Natural killer cell (primary cell): ENCODE data around the gene ZDHHC1. TPM values are rescaled to one million over a fixed set of nuclear protein-coding genes. Genes with fewer than 3 reads are reported as not detected.

Experiments used
- ATAC-seq, 3 donors: fragments of 150-1000 bp in 2 of 3; fragments of 200-7000 bp in 1 of 3; cut with Tn5 transposase; 1 replicate in 1 of 3; 2 replicates in 2 of 3; pipeline ENCODE4 v1.10.0; 2021; ENCODE audit warnings: mild to moderate bottlenecking in 2 of 3, moderate library complexity in 2 of 3
- DNase-seq, 2 donors: peaks; one replicate each; pipeline versions ENCODE4 v3.0.0 to v3.0.0-alpha.2; 2013 to 2021; ENCODE audit warnings: mixed read lengths in 1 of 2
- H3K27ac ChIP-seq: one replicate; pipeline ENCODE4 v1.5.1; 2013; ENCODE audit warnings: mild to moderate bottlenecking, low read length
- H3K27me3 ChIP-seq: one replicate; pipeline ENCODE4 v1.6.1; 2013; ENCODE audit warnings: low read length; ENCODE audit not compliant: control insufficient read depth, insufficient read depth
- H3K36me3 ChIP-seq: one replicate; pipeline ENCODE4 v1.6.1; 2013; ENCODE audit warnings: low read length; ENCODE audit not compliant: control insufficient read depth, insufficient read depth
- H3K4me1 ChIP-seq: one replicate; pipeline ENCODE4 v1.6.1; 2013; ENCODE audit warnings: low read length; ENCODE audit not compliant: control insufficient read depth, insufficient read depth
- H3K4me3 ChIP-seq: one replicate; pipeline ENCODE4 v1.5.1; 2013; ENCODE audit warnings: low read length
- H3K9me3 ChIP-seq: one replicate; pipeline ENCODE4 v1.6.1; 2013; ENCODE audit warnings: low read length; ENCODE audit not compliant: control insufficient read depth, insufficient read depth
- H3K27ac Mint-ChIP-seq, 2 donors: one replicate each; pipeline ENCODE4 v1.8.0; 2022; ENCODE audit warnings: mild to moderate bottlenecking in 2 of 2, mixed read lengths in 2 of 2, moderate library complexity in 1 of 2
- H3K27me3 Mint-ChIP-seq, 2 donors: one replicate each; pipeline ENCODE4 v1.8.0; 2022; ENCODE audit warnings: low read depth in 2 of 2, mixed read lengths in 2 of 2
- H3K36me3 Mint-ChIP-seq: one replicate; pipeline ENCODE4 v1.8.0; 2022; ENCODE audit warnings: mixed read lengths
- H3K4me1 Mint-ChIP-seq, 2 donors: one replicate each; pipeline ENCODE4 v1.8.0; 2022; ENCODE audit warnings: mixed read lengths in 2 of 2
- H3K4me3 Mint-ChIP-seq: one replicate; pipeline ENCODE4 v1.8.0; 2022; ENCODE audit warnings: mild to moderate bottlenecking, moderate library complexity, mixed read lengths
- H3K9me3 Mint-ChIP-seq, 2 donors: one replicate each; pipeline ENCODE4 v1.8.0; 2022; ENCODE audit warnings: mixed read lengths in 2 of 2
- WGBS: methylation state at CpG from one replicate; pipeline ENCODE4 v1.1.7; 2013; ENCODE audit warnings: missing lambda C conversion rate; ENCODE audit not compliant: insufficient coverage; 5-methylcytosine and 5-hydroxymethylcytosine counted together
- intact Hi-C: fragments of 100-400 bp; cut with micrococcal nuclease; formaldehyde crosslinking; loops from one replicate; pipeline ENCODE4 v1.14.2; 2022
- total RNA-seq, 4 donors: library from RNA; stranded (reverse); fragments of 120-200 nt in 1 of 4; gene quantifications; one replicate each; pipeline versions ENCODE4 v1.2.3 to v1.2.4, GENCODE V29; 2013 to 2022
- TF ChIP-seq, protein P1 (sequence below): fragments of 200-600 bp; IDR thresholded peaks from one replicate; pipeline ENCODE4 v1.8.0; 2022; ENCODE audit warnings: antibody characterized with exemption

The ZDHHC1 gene
- total RNA-seq, 3 donors from 2014 or later (not counting 1 experiment from before 2014, with no cell fraction given) = 0.88 to 2.5 (median 1.8) TPM

DNA sequence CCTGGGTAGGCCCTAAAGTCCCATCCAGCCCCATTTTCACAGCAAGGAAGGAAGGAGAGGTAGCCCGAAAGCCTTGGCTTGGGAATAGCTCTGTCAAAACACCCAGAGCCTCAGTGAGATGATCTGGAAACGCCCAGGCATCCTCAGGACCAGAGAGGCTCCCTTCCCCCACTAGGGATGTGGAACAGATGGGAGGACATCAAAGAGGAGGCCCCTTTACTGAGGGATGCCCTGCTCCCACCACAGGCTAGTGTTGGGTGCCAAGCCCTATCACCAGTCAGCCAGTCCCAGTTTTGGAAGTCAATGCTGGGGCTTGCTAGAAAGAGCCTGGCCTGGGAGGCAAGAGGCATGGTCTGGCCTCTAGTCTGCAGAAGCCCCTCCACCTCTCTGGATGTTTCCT is 27.7 kb downstream of the ZDHHC1 start:
- Mint-ChIP-seq H3K4me3 (no peak overlapping the region), H3K4me1 (peaks cover 0 to 15% of the 10 kb centered on the region in 2 donors), H3K27ac (no peak overlapping the region), H3K9me3 (no peaks in the 10 kb centered on the region), H3K27me3 (peaks cover 9 to 24% of the 10 kb centered on the region in 2 donors), H3K36me3 (no peaks in the 10 kb centered on the region)
- 86% methylated on average over 2 of the region's 2 CpGs for WGBS
- Histone ChIP-seq H3K9me3 (no peaks in the 10 kb centered on the region), H3K4me1 (peaks cover 33% of the 10 kb centered on the region), H3K36me3 (no peaks in the 10 kb centered on the region), H3K27ac (no peak overlapping the region), H3K27me3 (peaks cover 8% of the 10 kb centered on the region), H3K4me3 (no peak overlapping the region)
- DNase-seq (no peak), ATAC-seq (no peak)
- TF ChIP-seq, protein P1, sequence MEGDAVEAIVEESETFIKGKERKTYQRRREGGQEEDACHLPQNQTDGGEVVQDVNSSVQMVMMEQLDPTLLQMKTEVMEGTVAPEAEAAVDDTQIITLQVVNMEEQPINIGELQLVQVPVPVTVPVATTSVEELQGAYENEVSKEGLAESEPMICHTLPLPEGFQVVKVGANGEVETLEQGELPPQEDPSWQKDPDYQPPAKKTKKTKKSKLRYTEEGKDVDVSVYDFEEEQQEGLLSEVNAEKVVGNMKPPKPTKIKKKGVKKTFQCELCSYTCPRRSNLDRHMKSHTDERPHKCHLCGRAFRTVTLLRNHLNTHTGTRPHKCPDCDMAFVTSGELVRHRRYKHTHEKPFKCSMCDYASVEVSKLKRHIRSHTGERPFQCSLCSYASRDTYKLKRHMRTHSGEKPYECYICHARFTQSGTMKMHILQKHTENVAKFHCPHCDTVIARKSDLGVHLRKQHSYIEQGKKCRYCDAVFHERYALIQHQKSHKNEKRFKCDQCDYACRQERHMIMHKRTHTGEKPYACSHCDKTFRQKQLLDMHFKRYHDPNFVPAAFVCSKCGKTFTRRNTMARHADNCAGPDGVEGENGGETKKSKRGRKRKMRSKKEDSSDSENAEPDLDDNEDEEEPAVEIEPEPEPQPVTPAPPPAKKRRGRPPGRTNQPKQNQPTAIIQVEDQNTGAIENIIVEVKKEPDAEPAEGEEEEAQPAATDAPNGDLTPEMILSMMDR = no peak
- intact Hi-C loops = no loop called here

DNA sequence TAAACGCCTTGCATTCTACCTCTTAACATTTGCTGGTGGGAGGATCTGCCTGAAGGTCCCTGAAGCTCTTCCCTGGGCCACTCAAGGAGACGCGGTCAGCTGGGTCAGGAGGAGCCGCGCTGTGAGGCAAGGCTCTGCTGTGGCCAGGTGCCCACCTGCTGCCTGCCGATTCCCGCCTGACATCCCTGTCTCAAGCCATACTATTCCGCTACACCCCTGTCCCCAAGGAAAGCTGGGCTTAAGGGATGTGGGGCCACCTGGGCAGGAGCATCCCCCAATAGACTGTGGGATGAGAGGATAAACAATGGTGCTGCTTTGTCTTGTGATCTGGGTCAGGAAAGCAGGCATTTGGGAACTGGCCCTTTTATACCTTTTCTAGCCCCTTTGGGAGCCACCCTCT is 28.1 kb downstream of the ZDHHC1 start:
- intact Hi-C loops = no loop called here
- Mint-ChIP-seq H3K9me3 (no peaks in the 10 kb centered on the region), H3K4me3 (no peak overlapping the region), H3K27ac (no peak overlapping the region), H3K36me3 (no peaks in the 10 kb centered on the region), H3K27me3 (peaks cover 9 to 23% of the 10 kb centered on the region in 2 donors), H3K4me1 (peaks cover 0 to 13% of the 10 kb centered on the region in 2 donors)
- Histone ChIP-seq H3K36me3 (no peaks in the 10 kb centered on the region), H3K4me1 (peaks cover 29% of the 10 kb centered on the region), H3K27ac (no peak overlapping the region), H3K4me3 (no peak overlapping the region), H3K9me3 (no peaks in the 10 kb centered on the region), H3K27me3 (peaks cover 6% of the 10 kb centered on the region)
- ATAC-seq (no peak), DNase-seq (no peak)
- 90% methylated on average over 8 of the region's 8 CpGs for WGBS
- TF ChIP-seq, protein P1 = no peak

DNA sequence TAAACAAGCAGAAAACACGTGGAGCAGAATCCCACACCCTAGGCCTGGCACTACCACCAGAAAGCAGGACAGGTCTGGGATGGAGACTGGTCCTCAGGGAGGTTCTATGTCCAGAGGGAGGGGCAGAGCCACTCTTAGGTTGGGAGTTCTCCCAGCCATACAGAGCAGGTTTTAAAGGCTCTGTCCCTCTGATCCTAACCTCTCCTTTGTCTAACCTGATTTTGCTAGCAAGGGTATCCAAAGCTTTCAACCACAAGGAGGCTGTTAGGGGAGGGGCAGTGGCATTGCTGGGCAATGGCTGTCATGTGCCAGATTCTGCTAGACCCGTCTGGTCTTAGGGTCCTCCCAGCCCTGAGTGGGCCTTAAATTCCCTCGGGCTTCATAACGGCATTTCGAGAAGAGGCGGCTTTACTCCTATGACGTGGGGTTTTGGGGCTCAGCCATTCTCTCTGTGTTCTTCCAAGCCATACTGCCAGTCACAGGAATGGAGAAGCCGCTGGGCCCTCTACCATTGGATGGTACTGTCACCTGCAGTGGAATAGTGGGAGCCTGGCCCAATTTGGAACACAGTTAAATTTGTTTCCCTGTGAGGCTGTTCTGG is 28.7 kb downstream of the ZDHHC1 start:
- H3K27me3 ChIP-seq = peaks cover under 1% of the 10 kb centered on the region
- no peaks in the 10 kb centered on the region for H3K36me3 Mint-ChIP-seq
- ATAC-seq (no peak), DNase-seq (no peak)
- H3K27ac ChIP-seq = no peak overlapping the region
- H3K9me3 ChIP-seq = no peaks in the 10 kb centered on the region
- no peaks in the 10 kb centered on the region for H3K9me3 Mint-ChIP-seq
- H3K4me1 Mint-ChIP-seq = peaks cover 0 to 11% of the 10 kb centered on the region in 2 donors
- no peaks in the 10 kb centered on the region for H3K36me3 ChIP-seq
- no peak overlapping the region for H3K27ac Mint-ChIP-seq
- peaks cover 6 to 19% of the 10 kb centered on the region in 2 donors for H3K27me3 Mint-ChIP-seq
- no peak overlapping the region for H3K4me3 Mint-ChIP-seq
- no peak overlapping the region for H3K4me3 ChIP-seq
- 91% methylated on average over 8 of the region's 8 CpGs for WGBS
- TF ChIP-seq, protein P1 = no peak
- peaks cover 23% of the 10 kb centered on the region for H3K4me1 ChIP-seq
- intact Hi-C loops = no loop called here
